Frontal cortex (tissue), 4 donors: Measurements from ENCODE around the gene NGEF. TPM values are rescaled to one million over a fixed set of nuclear protein-coding genes. Genes with fewer than 3 reads are reported as not detected.
A peak's percentile ranks its signal among the peaks of the same experiment; 100 is the strongest.
"Not testable (repeated sequence)": the region's sequence is repeated elsewhere in the genome, so short reads cannot be mapped to it uniquely, and the experiment has no call there.

Experiments
- DNase-seq, 2 donors: peaks; one replicate each; pipeline ENCODE4 v3.0.0; 2012; ENCODE audit warnings: low spot score in 2 of 2
- FAIRE-seq: peaks from 2 replicates; lab custom pipeline; 2012; peaks lifted over from hg19 to GRCh38; lab: Jason Lieb, UNC
- total RNA-seq: library from RNA; depleted of rRNA; stranded (reverse); fragments of >200 nt; gene quantifications from one replicate; pipeline ENCODE4 v1.2.3, GENCODE V29; 2014
- donor health status: control.
- donor health status: control.
- donor health status: control.

The NGEF gene
- 50.1 TPM for total RNA-seq

- FAIRE-seq, result no peak
- no peak for DNase-seq
These were observed at the start of gene NGEF for GRCh38 chr2:233013027-233013461. Gene NGEF (minus strand): TSS chr2:233013256. CDS start chr2:232974890, 38,366 bp downstream.

GRCh38 chr2:233062451-233062850 is 49.4 kb upstream of the NGEF start:
- DNase-seq (no peak), FAIRE-seq (no peak)

DNA sequence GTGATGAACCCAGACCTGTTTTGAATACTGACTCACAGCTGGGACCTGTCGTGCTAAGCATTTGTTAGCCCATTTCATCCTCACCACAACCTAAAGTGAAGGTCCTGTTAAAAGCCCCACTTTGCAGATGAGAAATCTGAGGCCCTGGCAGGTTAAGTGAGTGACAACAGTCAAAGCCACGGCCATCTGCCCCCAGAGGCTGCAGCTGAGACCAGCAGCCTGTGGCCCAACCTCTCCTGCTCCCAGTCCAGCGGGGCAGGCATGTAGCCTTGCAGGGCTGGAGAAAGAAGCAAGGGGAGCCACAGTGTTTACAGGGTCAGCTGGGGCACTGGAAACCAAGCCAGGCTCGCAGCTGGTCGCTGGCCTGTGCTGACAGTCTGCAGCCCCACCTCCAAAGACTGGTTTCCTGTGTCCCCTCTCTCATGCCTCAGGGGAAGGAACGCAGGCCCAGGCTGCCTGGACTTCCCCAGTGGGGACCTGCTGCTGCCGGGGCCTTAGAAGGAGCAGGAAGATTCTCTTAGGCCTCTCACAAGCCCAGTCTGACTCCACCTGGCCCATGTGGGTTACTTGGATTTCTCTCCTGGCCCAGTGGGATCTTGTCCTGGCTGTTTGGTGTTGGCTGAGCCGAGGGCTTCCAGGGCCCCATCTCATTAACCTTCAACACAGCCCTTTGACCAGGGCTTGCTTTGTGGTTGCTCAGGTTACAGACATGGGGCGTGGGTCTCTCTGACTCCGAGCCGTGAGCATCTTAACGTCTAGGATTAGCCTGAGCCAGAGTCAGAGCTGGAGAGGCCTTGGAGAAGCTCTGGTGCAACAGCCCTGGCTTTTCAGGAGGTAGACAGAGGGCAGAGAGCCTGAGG is 48.8 kb upstream of the NGEF start:
- DNase-seq, result no peak

DNA sequence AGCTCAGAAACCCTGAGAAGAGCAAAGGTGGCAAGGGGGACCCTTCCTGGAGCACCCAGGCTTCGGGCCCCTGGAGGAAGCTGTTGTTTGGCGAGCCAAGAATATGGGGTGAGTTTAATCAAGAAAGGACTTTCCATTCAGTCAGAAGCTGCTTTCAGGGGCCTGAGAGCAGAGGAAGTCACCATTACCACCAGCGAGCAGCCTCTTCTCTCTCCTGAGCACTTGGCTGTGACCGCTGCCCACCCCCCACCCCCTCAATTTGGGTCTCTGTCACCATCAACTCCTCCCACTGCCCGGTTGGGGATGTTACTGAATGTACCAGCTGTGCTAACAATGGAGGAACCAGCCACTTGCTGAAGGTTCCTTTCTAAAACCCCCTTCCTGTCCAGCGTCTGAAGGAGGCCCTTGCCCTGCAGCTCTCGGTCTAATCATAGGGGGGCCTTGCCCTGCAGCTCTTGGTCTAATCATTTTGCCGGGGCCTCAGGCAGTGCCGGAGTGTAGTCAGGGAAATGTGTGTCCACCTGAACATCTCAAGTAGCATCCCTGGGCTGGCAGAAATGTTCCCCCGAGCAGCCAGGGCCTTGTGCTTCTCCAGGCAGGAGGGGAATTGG is 48.0 kb upstream of the NGEF start:
- DNase-seq (no peak), FAIRE-seq (no peak)

More for the DNA sequence above, 48.8 kb upstream of the NGEF start:
- no peak for FAIRE-seq

- DNase-seq (no peak), FAIRE-seq (no peak)
These were observed 47.5 kb upstream of the NGEF start for GRCh38 chr2:233060501-233060979.

DNA sequence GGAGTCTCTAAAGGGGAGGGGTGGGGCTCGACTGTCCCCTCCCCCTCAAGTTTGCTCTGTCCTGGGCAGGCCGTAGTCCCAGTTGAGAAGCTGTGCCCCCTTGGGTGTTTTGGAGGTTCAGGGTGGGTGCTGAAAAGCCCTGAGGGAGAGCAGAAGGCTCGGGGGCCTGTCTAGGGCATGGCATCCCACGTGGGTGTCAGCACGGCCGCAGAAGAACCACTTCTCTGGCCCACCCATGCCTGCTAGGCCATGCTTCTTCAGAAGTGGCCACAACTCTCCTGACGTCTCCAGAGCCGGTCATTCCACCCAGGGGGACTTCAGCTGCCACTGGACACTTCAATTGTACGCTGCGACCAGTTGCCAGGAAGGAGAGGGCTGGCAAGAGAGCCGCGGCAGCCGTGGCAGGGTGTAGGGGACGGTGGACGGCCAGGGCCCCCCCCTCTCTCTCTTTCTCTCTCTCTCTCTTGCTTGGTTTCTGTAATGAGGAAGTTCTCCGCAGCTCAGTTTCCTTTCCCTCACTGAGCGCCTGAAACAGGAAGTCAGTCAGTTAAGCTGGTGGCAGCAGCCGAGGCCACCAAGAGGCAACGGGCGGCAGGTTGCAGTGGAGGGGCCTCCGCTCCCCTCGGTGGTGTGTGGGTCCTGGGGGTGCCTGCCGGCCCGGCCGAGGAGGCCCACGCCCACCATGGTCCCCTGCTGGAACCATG is 46.9 kb upstream of the NGEF start, which contains the start of gene INPP5D:
INPP5D (plus strand) TSS at position 546 of the 704 bp plus-strand sequence; CDS start at position 683, 137 bp downstream.
- FAIRE-seq, result no peak
- DNase-seq, result no peak

DNA sequence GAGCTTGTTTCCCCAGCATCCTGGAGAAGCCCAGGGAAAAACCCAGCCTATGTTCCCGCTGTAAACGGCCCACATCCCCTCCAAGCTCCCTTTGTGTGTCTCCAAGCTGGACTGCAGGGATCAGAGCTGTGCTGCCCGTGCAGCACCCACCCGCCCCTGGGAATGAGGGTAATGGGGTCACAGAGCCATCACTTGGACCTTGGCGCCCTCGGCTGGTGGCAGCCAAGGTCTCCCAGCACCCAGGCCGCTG is 46.4 kb upstream of the NGEF start:
- no peak for FAIRE-seq
- no peak for DNase-seq

DNA sequence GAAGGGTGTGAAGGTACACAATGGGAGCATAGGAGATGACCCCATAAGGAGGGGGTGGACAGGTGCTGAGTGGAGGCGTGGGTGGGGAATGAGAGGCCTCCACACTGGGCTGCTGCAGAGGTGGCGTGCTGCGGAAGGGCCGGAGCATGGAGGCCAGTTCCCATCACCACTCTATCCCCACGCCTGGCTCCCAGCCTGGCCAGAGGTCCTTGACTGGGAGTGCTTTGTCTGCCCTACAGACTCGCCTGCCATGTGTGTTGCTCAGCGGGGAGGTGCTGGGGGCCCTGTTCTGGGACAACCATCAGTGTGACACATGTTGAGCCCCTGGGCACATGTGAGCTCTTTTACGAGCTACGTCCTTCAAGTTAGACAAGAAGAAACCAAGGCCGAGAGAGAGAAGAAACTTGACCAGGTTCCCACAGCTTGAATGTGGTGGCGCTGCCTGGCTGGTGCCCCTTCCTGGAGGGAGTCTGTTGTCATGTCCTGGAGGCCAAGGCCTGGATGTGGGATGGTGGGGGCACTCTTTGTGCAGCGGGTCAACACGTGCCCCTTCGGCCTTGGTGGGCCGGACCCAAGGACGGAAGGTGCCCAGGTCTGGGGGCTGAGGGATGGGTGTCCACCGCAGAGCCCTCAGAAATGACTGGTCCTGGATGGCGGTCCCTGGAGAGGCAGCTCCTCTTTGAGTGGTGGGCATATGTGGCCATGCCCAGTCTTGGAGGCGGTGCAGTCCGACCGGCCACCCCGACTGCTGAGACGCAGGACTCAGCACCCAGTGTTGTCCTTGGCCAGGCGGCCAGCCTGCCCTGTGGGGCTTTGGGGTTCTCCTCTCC is 45.9 kb upstream of the NGEF start:
- FAIRE-seq (no peak), DNase-seq (no peak)

DNA sequence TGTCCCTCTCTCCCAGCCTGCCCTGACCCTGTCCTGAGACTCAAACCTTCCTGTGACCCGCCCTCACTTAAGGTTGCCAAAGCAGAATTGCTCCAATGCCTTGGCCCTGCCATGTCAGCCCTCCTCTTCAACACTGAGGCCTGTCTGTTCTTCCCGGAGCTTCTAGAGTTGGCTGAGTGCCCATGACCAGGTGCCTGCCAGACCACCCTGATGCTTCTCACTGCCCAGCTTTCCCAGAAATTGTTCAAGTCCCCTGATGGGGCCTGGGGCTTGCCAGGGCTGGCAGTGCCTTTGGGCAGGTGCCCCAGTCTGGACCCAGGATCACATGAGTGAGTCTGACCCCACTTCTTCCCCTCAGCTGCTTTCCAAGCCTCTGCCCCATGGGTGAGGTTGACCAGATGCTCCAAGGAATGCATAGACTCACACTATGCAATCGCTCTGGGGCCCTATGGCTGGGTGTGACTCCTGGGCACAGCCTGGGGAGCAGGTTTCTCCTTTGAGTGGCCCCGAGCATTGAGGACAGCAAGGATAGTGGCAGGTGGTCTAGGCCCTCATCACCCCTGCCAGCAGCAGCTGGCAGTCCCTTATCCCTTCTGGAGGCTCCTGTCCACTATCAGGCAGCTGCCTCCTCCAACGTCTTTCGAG is 44.0 kb upstream of the NGEF start:
- DNase-seq (no peak), FAIRE-seq (no peak)

- FAIRE-seq (no peak), DNase-seq (no peak)
These were observed 42.3 kb upstream of the NGEF start for GRCh38 chr2:233055362-233055761.

DNA sequence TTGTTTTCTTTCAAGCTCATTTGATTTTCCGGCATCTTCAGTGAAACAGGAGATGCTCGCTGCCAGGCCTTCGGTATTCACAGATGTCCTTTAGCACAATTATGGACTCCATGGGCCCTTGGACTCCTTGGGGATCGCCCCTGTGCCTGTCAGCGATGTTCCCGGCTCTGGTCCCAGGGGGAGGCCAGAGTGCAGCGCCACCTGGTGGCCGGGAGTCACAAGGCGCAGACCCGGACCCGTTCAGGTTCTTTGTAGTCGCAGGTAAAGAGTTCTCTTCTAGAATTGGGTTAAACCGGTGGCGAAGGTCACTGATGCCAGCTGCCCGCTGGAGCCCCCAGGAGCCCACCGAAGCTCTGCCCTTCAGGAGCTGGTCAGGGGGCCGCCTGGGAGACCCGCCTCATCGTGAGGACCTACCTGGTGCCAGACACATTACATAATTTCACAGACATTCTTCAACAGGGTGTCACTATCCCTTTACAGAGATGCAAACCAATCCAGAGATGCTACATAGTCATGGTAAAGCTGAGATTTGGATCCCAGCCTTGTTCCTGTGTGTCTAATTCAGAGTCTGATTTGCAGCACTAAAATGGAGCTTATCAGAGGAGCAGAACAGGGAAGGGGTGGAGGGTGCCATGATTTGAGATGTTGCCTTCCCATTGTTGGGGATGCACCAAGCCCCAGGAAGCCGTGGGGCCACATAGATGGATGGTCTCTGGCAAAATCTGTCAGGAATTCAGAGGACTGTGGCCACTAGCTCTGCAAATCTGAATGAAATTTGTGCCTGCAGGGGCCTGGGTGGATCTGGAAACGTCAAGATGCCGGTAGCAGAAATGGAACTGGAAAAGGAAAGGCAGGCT is 41.1 kb upstream of the NGEF start:
- FAIRE-seq (no peak), DNase-seq (peak; percentile 66 to 70)

DNA sequence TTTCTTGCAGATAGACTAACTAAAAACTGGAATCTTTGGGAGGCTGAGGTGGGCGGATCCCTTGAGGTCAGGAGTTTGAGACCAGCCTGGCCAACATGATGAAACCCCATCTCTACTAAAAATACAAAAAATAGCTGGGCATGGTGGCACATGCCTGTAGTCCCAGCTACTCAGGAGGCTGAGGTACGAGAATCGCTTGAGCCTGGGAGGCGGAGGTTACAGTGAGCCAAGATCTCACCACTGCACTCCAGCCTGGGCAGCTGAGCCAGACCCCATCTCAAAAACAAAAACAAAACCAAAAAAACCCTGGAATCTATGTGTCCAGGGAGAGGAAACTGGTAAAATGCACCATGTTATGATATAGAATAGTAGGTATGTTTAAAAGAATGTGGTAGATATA is 39.5 kb upstream of the NGEF start:
- FAIRE-seq, DNase-seq: not testable (repeated sequence)

GRCh38 chr2:233051241-233052149 is 38.4 kb upstream of the NGEF start:
- FAIRE-seq, result no peak
- no peak for DNase-seq

DNA sequence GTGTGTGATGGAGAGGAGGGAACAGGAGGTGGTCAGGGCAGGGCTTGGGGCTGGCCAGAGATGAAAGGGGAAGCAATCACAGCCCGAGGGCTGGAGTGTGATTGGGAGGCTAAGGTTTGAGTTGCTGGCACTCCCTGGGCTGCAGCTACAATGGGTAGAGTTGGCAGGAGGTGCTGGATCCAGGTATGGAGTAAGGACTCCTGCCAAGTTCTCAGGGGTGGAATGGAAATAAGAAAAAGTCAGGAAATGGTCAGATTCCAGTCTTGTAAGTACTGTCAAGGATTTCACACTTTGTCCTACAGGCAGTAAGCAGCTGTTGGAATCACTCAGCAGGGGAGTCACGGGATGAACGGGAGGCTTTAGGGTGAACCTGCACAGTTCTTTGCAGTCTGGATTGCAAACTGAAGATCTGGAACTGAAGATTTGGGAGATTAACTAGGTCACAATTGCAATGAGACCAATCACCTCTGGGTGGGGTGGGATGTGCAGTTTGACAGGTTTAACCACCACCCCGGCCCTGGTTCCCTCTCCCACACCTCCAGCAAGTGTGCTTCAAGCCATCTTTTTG is 36.2 kb upstream of the NGEF start:
- no peak for DNase-seq

GRCh38 chr2:233048569-233049193 is 35.6 kb upstream of the NGEF start:
- FAIRE-seq, result no peak

More for the DNA sequence above, 36.2 kb upstream of the NGEF start:
- no peak for FAIRE-seq

GRCh38 chr2:233047667-233048066 is 34.6 kb upstream of the NGEF start:
- DNase-seq, result no peak
- FAIRE-seq, result no peak

More at GRCh38 chr2:233048569-233049193, 35.6 kb upstream of the NGEF start:
- no peak for DNase-seq

- FAIRE-seq (no peak), DNase-seq (no peak)
These were observed 34.1 kb upstream of the NGEF start for GRCh38 chr2:233047206-233047605.
